Sigmoid colon (tissue), 4 donors: ENCODE measurements around the gene TRIM51.

ENCODE experiments used
- EP300 ChIP-seq, 4 donors: sonication (generic); formaldehyde crosslinking; IDR thresholded peaks; one replicate each; pipeline ENCODE4 v1.6.1; 2017; ENCODE audit warnings: antibody characterized with exemption in 4 of 4
- POLR2AphosphoS5 ChIP-seq, 4 donors: sonication (generic); formaldehyde crosslinking; IDR thresholded peaks; one replicate each; pipeline ENCODE4 v1.6.1; 2017; ENCODE audit warnings: antibody characterized with exemption in 4 of 4
- TF ChIP-seq, protein P1 (sequence below), 4 experiments: fragments of 450-650 bp in 3 of 4; fragments of 200-600 bp in 1 of 4; IDR thresholded peaks; one replicate each; pipeline ENCODE4 v1.5.1; 2016 to 2019; ENCODE audit warnings: antibody characterized with exemption in 4 of 4, mild to moderate bottlenecking in 3 of 4, moderate library complexity in 2 of 4

- TF ChIP-seq POLR2AphosphoS5 (IDR thresholded peaks at IDR 0.05) (no peak), EP300 (IDR thresholded peaks at IDR 0.05) (no peak)
- TF ChIP-seq, protein P1, sequence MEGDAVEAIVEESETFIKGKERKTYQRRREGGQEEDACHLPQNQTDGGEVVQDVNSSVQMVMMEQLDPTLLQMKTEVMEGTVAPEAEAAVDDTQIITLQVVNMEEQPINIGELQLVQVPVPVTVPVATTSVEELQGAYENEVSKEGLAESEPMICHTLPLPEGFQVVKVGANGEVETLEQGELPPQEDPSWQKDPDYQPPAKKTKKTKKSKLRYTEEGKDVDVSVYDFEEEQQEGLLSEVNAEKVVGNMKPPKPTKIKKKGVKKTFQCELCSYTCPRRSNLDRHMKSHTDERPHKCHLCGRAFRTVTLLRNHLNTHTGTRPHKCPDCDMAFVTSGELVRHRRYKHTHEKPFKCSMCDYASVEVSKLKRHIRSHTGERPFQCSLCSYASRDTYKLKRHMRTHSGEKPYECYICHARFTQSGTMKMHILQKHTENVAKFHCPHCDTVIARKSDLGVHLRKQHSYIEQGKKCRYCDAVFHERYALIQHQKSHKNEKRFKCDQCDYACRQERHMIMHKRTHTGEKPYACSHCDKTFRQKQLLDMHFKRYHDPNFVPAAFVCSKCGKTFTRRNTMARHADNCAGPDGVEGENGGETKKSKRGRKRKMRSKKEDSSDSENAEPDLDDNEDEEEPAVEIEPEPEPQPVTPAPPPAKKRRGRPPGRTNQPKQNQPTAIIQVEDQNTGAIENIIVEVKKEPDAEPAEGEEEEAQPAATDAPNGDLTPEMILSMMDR (IDR thresholded peaks at IDR 0.05): no peak
Observed at GRCh38 chr11:55895216-55895615, 12.1 kb downstream of the TRIM51 start.
